NCI-H2196 treated with DMSO at 0.1 percent for 48 hours (cell line): ENCODE results near the gene PRKAG2.

Experiments
- DNase-seq: peaks from one replicate; lab custom pipeline; 2025; ENCODE audit not compliant: unreplicated experiment; lab: John Stamatoyannopoulos, UW

PRKAG2 gene

DNA sequence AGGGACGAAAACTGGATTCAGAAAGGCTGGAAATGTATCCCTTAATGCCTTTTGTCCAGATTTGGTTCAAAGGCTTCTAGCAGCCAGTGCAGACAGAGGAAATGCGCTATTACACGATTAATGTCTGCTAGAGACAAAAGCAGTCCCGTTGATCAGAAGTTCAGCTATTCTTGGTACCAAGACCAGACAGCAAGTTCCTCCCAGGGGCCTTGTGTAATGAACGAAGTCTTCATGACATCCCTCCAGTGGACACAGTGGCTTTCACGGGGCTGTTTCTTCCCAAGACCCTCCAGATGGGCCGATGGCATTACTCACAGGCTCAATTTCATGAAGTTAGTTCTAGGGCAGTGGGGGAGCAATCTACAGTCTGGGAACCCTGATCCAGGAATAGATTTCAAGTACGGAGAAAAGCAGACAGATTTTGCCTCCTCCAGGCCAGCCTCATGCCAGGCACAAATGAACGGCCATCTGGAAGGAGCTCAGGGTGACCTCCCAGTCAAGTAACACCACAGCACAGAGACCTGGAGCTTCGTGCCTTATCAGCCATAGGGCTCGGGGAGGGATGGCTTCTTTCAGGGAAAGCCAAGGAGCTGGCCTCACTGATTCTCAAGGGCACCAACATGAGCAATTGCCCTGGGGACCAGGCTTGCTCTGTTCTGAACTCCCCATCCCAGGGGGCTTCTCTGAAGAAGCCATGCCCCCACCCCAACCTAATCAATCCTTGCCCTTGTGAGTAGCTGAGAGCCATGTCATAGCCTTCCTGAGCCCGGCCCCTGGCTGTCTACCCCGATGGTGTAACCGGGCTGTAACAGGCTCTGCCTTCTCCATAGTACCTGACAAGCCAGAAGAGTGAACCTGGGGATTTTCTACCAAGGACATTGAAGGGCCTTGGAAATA is 101.1 kb downstream of the PRKAG2 start:
- DNase-seq = no peak

DNA sequence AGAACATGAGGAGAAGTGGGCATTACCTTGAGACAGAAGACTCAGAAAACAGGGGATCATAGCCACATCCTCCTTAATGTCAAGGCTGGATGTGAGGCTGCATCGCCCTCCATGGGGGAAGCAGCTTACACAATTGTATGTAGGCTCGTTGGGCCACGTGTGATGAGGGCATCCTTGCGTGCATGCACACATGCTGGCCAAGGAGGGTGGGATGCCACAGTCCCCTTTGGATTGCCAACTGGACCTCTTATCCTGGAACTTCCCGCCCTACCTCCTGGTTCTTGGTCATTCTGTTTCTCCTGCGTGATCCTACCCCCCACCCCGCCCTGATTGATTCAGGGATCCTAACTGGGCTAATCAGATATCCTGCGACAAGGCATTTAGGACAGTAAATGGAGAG is 102.0 kb downstream of the PRKAG2 start:
- no peak for DNase-seq

DNA sequence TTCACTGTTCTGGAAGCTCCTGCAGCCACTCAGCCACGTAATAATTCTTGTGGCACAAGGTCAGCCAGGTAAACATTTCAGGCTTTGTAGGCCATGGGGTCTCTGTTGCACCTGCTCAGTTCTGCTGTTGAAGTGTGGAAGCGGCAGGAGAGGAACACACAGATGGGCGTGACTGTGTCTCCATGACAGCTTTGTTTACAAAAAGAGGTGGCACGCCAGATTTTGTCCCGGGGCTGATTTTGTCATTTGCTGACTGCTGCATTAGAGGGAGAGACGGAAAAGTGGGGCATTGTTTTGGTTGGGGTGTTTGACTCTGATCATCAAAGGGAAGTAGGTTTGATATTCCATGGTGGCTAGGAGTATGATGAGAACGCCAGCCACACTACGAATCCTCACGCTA is 103.1 kb downstream of the PRKAG2 start:
- DNase-seq = no peak

DNA sequence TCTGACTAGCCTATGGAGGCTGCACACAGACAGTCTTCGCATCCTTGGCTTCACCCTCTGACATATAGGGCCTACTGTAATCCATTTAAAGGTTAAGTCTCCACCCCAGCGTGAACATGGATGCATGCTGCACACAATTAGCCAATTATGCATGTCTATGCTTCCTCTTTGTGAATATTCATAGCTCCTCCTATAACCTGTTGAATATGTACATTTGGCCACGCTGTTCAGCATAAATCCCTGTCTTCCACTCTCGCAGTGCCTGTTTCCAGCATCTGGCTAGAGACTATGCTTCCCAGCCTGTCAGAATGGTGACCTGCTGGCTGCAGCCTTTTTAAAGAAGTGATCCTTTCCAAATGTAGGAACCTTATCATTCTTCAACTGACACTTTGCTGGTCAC is 106.7 kb downstream of the PRKAG2 start:
- no peak for DNase-seq

- no peak for DNase-seq
Observed at GRCh38 chr7:151769188-151769821, 107.6 kb downstream of the PRKAG2 start.

GRCh38 chr7:151768805-151769187 is 108.1 kb downstream of the PRKAG2 start:
- DNase-seq = no peak

DNA sequence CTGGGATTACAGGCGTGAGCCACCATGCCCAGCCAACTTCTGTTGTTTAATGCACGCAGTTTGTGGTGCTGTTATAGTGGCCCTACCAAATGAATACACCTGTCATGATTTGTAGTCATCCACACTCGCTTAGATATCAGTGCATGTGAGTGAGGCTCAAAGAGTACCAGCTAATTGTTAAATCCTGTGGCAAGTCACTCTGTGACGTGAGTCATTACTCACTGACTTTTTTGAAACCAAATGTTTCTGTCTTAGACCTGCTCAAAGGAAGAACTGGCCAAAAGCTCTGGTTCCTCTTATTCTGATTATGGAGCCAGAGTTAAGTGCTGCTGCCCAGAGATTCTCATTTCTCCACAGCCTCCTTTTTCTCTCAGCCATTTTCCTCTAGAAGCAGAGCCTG is 109.4 kb downstream of the PRKAG2 start:
- DNase-seq = no peak

DNA sequence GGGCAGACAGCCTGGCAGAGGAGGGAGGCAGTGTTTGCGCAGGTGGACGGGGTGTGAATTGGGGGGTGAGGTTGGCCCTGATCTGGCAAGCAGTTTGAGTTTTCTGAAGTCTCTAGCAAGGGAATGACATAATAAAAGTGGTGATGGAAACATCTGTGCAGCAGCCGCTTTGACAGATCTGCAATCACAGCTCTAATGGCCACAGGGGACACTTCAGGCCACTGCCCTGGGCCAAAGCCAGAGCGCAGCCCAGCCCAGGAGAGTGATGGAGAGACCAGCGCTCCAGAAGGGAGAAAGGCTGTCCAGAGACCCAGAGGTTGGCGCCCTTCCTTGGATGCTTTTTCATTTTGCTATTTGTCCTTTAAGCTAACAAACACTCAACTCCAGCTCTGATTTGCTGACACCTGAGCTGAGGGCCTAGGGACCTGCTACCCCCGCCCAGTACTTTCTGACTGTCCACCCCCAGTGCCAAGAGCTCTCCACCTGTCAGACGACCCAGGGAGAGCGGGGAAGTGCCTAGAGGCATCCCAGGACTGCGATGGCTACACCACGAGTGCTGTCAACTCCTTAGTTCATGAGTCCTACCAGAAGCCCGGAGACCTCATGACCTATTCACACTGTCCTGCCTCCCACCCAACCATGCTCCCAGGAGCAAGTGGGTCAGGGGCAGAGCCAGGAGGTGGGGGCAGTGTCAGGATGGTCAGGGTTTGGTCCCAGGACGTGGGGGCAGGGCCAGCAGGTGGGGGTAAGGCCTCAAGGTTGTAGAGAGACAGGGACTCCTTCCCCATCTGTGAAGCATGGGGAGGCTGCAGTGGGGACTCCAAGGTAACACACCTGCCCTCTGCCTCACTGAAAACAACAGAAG is 112.6 kb downstream of the PRKAG2 start:
- no peak for DNase-seq

- no peak for DNase-seq
Observed at GRCh38 chr7:151763420-151763984, 113.4 kb downstream of the PRKAG2 start.

GRCh38 chr7:151762583-151763245 is 114.2 kb downstream of the PRKAG2 start:
- DNase-seq = no peak

DNA sequence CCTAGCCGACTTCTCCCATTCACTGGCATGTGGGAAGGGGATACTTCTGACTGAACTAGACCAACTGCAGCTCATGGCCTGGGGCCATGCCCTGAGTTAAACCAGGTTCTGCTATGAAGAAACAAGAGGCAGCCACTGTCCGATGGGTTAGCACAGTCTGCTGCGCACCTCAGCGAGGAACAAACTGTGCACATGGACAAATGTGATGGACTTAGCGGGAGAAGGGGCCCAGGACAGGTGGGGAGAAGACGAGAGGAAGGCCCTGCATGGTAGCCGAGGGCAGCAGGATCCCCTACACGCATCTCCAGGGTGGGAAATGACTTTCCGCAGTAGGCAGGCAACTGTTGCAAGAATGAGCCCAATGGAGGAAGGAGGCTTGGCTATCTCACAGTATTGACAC is 115.0 kb downstream of the PRKAG2 start:
- no peak for DNase-seq

DNA sequence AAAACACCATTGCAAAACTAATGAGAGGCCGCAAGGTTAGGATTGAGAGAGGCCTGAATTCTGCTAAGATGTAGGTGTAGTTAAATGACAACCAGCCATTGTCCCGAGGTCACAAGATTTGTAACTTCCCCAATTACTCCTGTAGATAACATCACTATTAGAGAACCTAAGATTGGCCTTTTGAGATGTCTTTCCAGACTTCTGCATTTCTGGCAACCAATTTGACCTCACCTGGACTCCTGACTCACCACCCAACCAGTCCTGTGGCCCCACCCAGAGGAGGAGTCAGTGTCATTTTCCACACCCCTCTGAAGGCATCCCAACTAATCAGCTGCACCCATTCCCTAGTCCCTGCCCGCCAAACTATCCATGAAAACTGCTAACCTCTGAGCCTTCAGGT is 115.7 kb downstream of the PRKAG2 start:
- no peak for DNase-seq

GRCh38 chr7:151759591-151760042 is 117.3 kb downstream of the PRKAG2 start:
- DNase-seq = peak; percentile 37

- no peak for DNase-seq
Observed at GRCh38 chr7:151758622-151759540, 118.0 kb downstream of the PRKAG2 start.

GRCh38 chr7:151757274-151757673 is 119.6 kb downstream of the PRKAG2 start:
- DNase-seq = no peak

DNA sequence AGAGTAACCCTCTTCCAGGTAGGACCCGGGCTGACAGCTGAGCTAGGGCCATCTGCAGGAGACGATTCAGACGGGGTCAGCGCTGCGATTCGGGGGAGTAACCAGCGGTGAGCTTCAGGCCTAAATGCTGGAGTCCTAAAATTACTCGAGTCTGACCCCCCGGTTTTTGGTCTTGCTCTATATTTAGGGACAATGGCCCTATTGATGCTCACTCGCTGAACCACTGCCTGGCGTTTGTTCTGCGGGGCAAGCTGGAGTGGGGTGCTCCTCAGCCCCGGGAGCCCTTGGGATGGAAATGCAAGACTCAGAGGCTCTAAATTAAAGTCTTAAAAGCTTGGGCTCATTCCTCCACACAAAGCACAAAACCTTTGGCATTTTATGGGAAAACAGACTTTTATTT is 120.0 kb downstream of the PRKAG2 start:
- no peak for DNase-seq

DNA sequence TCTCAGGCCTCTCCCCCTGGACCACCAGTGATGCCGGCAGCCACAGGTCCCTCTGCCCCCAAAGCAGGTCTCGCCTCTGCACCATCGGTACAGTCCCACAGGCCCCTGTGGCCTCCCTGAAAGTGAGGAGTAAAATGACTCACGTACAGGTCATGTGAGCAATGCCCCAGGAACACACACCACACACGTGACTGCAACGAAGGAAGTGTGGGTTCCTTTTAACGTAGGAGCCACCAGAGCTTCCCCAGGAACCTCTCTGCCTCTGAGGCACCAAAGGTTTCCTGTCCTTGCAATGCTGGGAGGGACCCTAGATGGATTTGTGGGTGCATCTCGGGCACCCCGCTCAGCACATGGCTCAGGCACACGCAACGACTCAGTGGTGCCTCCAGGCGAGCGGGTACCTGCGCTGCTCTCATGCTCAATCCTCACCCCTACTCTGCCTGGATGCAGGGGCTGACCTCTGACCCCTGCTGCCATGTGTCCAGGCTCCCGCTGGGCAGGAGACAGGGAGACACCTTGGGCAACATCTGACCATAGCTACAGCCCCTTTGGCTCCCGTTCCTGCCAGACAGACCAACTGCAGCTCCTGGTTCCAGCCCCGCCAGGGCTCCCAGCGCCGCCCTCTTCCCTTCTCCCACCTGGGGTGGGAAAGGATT is 120.7 kb downstream of the PRKAG2 start:
- no peak for DNase-seq

GRCh38 chr7:151755131-151755801 is 121.6 kb downstream of the PRKAG2 start:
- DNase-seq = no peak
